Neural cell (in vitro differentiated cells): ENCODE data around the gene INO80C. TPM values are rescaled to one million over a fixed set of nuclear protein-coding genes. Genes with fewer than 3 reads are reported as not detected.

Experiments
- H2AFZ ChIP-seq: fragments of 200-600, 300-800 bp; sonication (generic), shearing (Covaris generic); 2 replicates; pipeline ENCODE4 v1.6.0; 2014; ENCODE audit warnings: low read depth, mild to moderate bottlenecking, antibody characterized with exemption, low read length, moderate library complexity
- H3F3A ChIP-seq: fragments of 200-600 bp; shearing (Covaris generic); 2 replicates; pipeline ENCODE4 v1.6.1; 2016; ENCODE audit warnings: mild to moderate bottlenecking, moderate library complexity, mixed read lengths, antibody characterized with exemption, low read length; ENCODE audit not compliant: insufficient read depth, poor library complexity, severe bottlenecking
- H3K27ac ChIP-seq: fragments of 200-600, 300-800 bp; sonication (generic), shearing (Covaris generic); 2 replicates; pipeline ENCODE4 v1.5.1; 2014; ENCODE audit warnings: mild to moderate bottlenecking, low read length, moderate library complexity
- H3K27me3 ChIP-seq: fragments of 300-800, 200-600 bp; sonication (generic), shearing (Covaris generic); 2 replicates; pipeline ENCODE4 v1.6.0; 2014; ENCODE audit warnings: mild to moderate bottlenecking, low read depth, low read length, moderate library complexity; ENCODE audit not compliant: insufficient read depth
- H3K36me3 ChIP-seq: fragments of 300-800, 200-600 bp; sonication (generic), shearing (Covaris generic); 2 replicates; pipeline ENCODE4 v1.5.1; 2014; ENCODE audit warnings: mild to moderate bottlenecking, antibody characterized with exemption, low read length, moderate library complexity; ENCODE audit not compliant: insufficient read depth
- H3K4me2 ChIP-seq: fragments of 300-800, 200-600 bp; sonication (generic), shearing (Covaris generic); 2 replicates; pipeline ENCODE4 v1.6.0; 2014; ENCODE audit warnings: mild to moderate bottlenecking, low read length
- H3K4me3 ChIP-seq: fragments of 300-800, 200-600 bp; sonication (generic), shearing (Covaris generic); 2 replicates; pipeline ENCODE4 v1.5.1; 2014; ENCODE audit warnings: mild to moderate bottlenecking, low read length, moderate library complexity
- H3K79me2 ChIP-seq: fragments of 200-600 bp; shearing (Covaris generic); replicated peaks from 2 replicates; pipeline ENCODE4 v1.6.0; 2014; ENCODE audit warnings: mild to moderate bottlenecking, low read length, moderate library complexity; ENCODE audit not compliant: insufficient read depth
- H3K9ac ChIP-seq: fragments of 300-800, 200-600 bp; sonication (generic), shearing (Covaris generic); 2 replicates; pipeline ENCODE4 v1.6.1; 2016; ENCODE audit warnings: mild to moderate bottlenecking, low read length, mixed read lengths
- H3K9me2 ChIP-seq: fragments of 200-600 bp; shearing (Covaris generic); 2 replicates; pipeline ENCODE4 v1.6.1; 2016; ENCODE audit warnings: mild to moderate bottlenecking, low read length, mixed read lengths; ENCODE audit not compliant: insufficient read depth
- H3K9me3 ChIP-seq: fragments of 200-600, 300-800 bp; sonication (generic), shearing (Covaris generic); 2 replicates; pipeline ENCODE4 v1.6.1; 2016; ENCODE audit warnings: mild to moderate bottlenecking, mixed run types, low read length, moderate library complexity, mixed read lengths
- H4K20me1 ChIP-seq: fragments of 200-600 bp; shearing (Covaris generic); 2 replicates; pipeline ENCODE4 v1.6.1; 2016; ENCODE audit warnings: mild to moderate bottlenecking, mixed run types; ENCODE audit not compliant: insufficient read depth
- RAD21 ChIP-seq: fragments of 450-650 bp; conservative IDR thresholded peaks from 2 replicates; pipeline ENCODE4 v1.6.1; 2014; ENCODE audit warnings: antibody characterized with exemption, mild to moderate bottlenecking, moderate library complexity
- polyA plus RNA-seq: library from polyadenylated mRNA; depleted of rRNA; stranded (reverse); fragments of >200 nt; gene quantifications from 2 replicates; pipeline ENCODE4 v1.2.3, GENCODE V29; 2014
- small RNA-seq, 3 experiments: library from RNA; depleted of rRNA; stranded (forward); fragments of <200 nt; gene quantifications; one replicate each; pipeline ENCODE3, GENCODE V24; 2012
- TF ChIP-seq, protein P1 (sequence below): fragments of 450-650 bp; IDR thresholded peaks from 2 replicates; pipeline ENCODE4 v1.5.1; 2014; ENCODE audit warnings: antibody characterized with exemption, mild to moderate bottlenecking, moderate library complexity; ENCODE audit not compliant: poor library complexity, severe bottlenecking

The INO80C gene
- polyA plus RNA-seq, 1 donor from 2014 or later, result 30.5 TPM

DNA sequence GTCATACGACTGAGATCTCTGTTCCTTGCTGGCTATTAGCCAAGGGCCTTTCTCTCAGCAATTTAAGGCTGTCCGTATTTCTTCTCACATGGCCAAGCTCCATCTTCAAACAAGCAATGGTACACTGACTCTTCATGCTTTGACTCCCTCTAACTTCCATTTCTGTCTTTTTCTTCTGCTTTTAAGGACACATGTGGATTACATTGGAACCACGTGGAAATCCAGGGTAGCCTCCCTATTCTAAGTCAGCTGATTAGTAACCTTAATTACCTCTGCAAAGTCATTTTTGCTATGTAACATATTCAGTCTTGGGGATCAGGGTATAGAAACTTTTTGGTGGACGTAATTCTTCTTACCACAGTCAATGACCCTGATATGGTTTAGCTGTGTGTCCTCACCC, 79.2 kb downstream of the INO80C start:
- Histone ChIP-seq H2AFZ (no peak overlapping the region), H3K79me2 (no peaks in the 10 kb centered on the region), H3K9me2 (no peaks in the 10 kb centered on the region), H3K9me3 (peaks cover 4% of the 10 kb centered on the region), H3K9ac (no peak overlapping the region), H3F3A (no peaks in the 10 kb centered on the region), H4K20me1 (no peaks in the 10 kb centered on the region), H3K36me3 (no peaks in the 10 kb centered on the region), H3K4me2 (no peak overlapping the region), H3K27me3 (no peaks in the 10 kb centered on the region), H3K27ac (no peak overlapping the region), H3K4me3 (no peak overlapping the region)
- TF ChIP-seq, protein P1, sequence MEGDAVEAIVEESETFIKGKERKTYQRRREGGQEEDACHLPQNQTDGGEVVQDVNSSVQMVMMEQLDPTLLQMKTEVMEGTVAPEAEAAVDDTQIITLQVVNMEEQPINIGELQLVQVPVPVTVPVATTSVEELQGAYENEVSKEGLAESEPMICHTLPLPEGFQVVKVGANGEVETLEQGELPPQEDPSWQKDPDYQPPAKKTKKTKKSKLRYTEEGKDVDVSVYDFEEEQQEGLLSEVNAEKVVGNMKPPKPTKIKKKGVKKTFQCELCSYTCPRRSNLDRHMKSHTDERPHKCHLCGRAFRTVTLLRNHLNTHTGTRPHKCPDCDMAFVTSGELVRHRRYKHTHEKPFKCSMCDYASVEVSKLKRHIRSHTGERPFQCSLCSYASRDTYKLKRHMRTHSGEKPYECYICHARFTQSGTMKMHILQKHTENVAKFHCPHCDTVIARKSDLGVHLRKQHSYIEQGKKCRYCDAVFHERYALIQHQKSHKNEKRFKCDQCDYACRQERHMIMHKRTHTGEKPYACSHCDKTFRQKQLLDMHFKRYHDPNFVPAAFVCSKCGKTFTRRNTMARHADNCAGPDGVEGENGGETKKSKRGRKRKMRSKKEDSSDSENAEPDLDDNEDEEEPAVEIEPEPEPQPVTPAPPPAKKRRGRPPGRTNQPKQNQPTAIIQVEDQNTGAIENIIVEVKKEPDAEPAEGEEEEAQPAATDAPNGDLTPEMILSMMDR, result no peak
- no peak for TF ChIP-seq RAD21

Small RNAs within 50 kb of the gene (small RNA-seq; reads per million reads assigned to genes)
- 0 reads per million in 3 experiments for gene AC007998.5

Other genes with a start within 250 kb of the INO80C start
- gene ZSCAN30, start 207.7 kb downstream of the INO80C start, polyA plus RNA-seq, result 25.4 and 30.6 TPM in 2 replicates
- gene ZNF24, start 153.5 kb downstream of the INO80C start, polyA plus RNA-seq, result 39.4 and 46.3 TPM in 2 replicates
- 0.92 and 2.6 TPM in 2 replicates for gene ZNF396, start 120.6 kb downstream of the INO80C start, polyA plus RNA-seq
- 82.3 and 103 TPM in 2 replicates for gene GALNT1, start 83.8 kb upstream of the INO80C start, polyA plus RNA-seq